DMS53 treated with DMSO at 0.1 percent for 48 hours (cell line): ENCODE data around the gene GRB14.
"Not testable (repeated sequence)": the region's sequence is repeated elsewhere in the genome, so short reads cannot be mapped to it uniquely, and the experiment has no call there.

Experiments
- DNase-seq: peaks from one replicate; lab custom pipeline; 2025; ENCODE audit not compliant: unreplicated experiment; lab: John Stamatoyannopoulos, UW

Gene GRB14

GRCh38 chr2:164560181-164560792 is 61.0 kb downstream of the GRB14 start:
- peak; percentile 59 for DNase-seq

GRCh38 chr2:164558450-164558849 is 62.8 kb downstream of the GRB14 start:
- no peak for DNase-seq

- DNase-seq, result no peak
Observed at GRCh38 chr2:164554487-164554886, 66.8 kb downstream of the GRB14 start.

- DNase-seq, result no peak
Observed at GRCh38 chr2:164551519-164551918, 69.8 kb downstream of the GRB14 start.

GRCh38 chr2:164549705-164550104 is 71.6 kb downstream of the GRB14 start:
- not testable (repeated sequence) for DNase-seq

- no peak for DNase-seq
Observed at GRCh38 chr2:164545484-164545883, 75.8 kb downstream of the GRB14 start.

GRCh38 chr2:164542581-164543021 is 78.7 kb downstream of the GRB14 start:
- peak; percentile 59 for DNase-seq

- DNase-seq, result peak; percentile 15
Observed at GRCh38 chr2:164538240-164538866, 82.9 kb downstream of the GRB14 start.

GRCh38 chr2:164535280-164536025 is 85.8 kb downstream of the GRB14 start:
- no peak for DNase-seq

- no peak for DNase-seq
Observed at GRCh38 chr2:164530464-164530863, 90.8 kb downstream of the GRB14 start.

GRCh38 chr2:164523726-164524125 is 97.6 kb downstream of the GRB14 start:
- DNase-seq, result no peak

GRCh38 chr2:164523009-164523408 is 98.3 kb downstream of the GRB14 start:
- DNase-seq, result no peak

- DNase-seq, result no peak
Observed at GRCh38 chr2:164522561-164522981, 98.7 kb downstream of the GRB14 start.

GRCh38 chr2:164515734-164516133 is 105.5 kb downstream of the GRB14 start:
- no peak for DNase-seq

GRCh38 chr2:164515030-164515429 is 106.3 kb downstream of the GRB14 start:
- no peak for DNase-seq

- DNase-seq, result no peak
Observed at GRCh38 chr2:164514491-164514890, 106.8 kb downstream of the GRB14 start.

GRCh38 chr2:164512871-164513270 is 108.4 kb downstream of the GRB14 start:
- DNase-seq, result no peak

- no peak for DNase-seq
Observed at GRCh38 chr2:164511738-164512137, 109.5 kb downstream of the GRB14 start.

- no peak for DNase-seq
Observed at GRCh38 chr2:164510895-164511294, 110.4 kb downstream of the GRB14 start.

- no peak for DNase-seq
Observed at GRCh38 chr2:164509137-164509877, 112.0 kb downstream of the GRB14 start.

- no peak for DNase-seq
Observed at GRCh38 chr2:164504253-164504652, 117.0 kb downstream of the GRB14 start.
